ENCODE measurements around the gene PLTP.

- TF ChIP-seq EZH2 (IDR thresholded peaks at IDR 0.05; ENCODE audit: borderline replicate concordance, low read depth, low read length, severe bottlenecking) (no peak), CTCF (IDR thresholded peaks at IDR 0.05; ENCODE audit: borderline replicate concordance, extremely low read depth, low read length, poor library complexity, severe bottlenecking) (no peak)
These were observed 33.8 kb upstream of the PLTP start for GRCh38 chr20:45945678-45946148.

Data from DND-41 (cell line).